H1 (cell line): Measurements from ENCODE around the gene TBCE. TPM values are rescaled to one million over a fixed set of nuclear protein-coding genes. Genes with fewer than 3 reads are reported as not detected.

ENCODE experiments used
- polyA plus RNA-seq, 7 experiments: library from polyadenylated mRNA; depleted of rRNA in 3 of 7; stranded (reverse) in 5 of 7; unstranded in 2 of 7; fragments of >200 nt in 5 of 7; fragments of 200-250 nt in 2 of 7; gene quantifications; 1 replicate in 5 of 7; 2 replicates in 1 of 7; 4 replicates in 1 of 7; pipeline versions ENCODE4 v1.2.1 to v1.2.3, GENCODE V29; 2011 to 2013; ENCODE audit warnings: missing spikeins in 2 of 7, mixed read lengths in 2 of 7
- total RNA-seq: library from RNA; stranded (reverse); fragmentation: NEBNext Ultra II Directional; extraction: Animal tissue kit (Norgen Biotek cat#: 25700); gene quantifications from 2 replicates; pipeline ENCODE4 v1.2.1, GENCODE V29; 2021
- TF ChIP-seq, protein P1 (sequence below): fragments of 300-600 bp; sonication (generic); IDR thresholded peaks from 2 replicates; pipeline ENCODE4 v1.7.1; 2012; ENCODE audit warnings: low read length, moderate library complexity, mild to moderate bottlenecking, inconsistent platforms; ENCODE audit not compliant: insufficient replicate concordance

The TBCE gene
- total and polyA plus RNA-seq, 2 of the 8 experiments (the other 6 are each of a cell fraction or from before 2014, with no cell fraction given), result 22.7 to 42.9 TPM

DNA sequence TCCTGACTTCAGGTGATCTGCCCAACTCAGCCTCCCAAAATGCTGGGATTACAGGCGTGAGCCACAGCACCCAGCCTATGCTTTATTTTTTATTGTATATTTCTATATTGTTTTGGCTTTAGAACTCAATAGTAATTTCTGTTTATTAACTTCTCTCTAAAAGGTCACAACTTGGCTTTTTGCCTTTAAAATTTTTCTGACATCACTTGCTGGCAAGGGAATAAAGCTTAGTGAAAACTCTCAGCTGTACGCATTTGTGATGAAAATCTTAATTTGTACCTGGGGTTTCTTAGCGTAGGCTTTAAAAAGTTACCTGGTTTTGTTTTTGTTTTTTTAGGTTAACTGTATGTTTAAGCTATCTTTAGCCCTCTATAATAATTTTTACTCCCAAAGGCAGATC lies 100.8 kb downstream of the TBCE start (continued):
- TF ChIP-seq, protein P1, sequence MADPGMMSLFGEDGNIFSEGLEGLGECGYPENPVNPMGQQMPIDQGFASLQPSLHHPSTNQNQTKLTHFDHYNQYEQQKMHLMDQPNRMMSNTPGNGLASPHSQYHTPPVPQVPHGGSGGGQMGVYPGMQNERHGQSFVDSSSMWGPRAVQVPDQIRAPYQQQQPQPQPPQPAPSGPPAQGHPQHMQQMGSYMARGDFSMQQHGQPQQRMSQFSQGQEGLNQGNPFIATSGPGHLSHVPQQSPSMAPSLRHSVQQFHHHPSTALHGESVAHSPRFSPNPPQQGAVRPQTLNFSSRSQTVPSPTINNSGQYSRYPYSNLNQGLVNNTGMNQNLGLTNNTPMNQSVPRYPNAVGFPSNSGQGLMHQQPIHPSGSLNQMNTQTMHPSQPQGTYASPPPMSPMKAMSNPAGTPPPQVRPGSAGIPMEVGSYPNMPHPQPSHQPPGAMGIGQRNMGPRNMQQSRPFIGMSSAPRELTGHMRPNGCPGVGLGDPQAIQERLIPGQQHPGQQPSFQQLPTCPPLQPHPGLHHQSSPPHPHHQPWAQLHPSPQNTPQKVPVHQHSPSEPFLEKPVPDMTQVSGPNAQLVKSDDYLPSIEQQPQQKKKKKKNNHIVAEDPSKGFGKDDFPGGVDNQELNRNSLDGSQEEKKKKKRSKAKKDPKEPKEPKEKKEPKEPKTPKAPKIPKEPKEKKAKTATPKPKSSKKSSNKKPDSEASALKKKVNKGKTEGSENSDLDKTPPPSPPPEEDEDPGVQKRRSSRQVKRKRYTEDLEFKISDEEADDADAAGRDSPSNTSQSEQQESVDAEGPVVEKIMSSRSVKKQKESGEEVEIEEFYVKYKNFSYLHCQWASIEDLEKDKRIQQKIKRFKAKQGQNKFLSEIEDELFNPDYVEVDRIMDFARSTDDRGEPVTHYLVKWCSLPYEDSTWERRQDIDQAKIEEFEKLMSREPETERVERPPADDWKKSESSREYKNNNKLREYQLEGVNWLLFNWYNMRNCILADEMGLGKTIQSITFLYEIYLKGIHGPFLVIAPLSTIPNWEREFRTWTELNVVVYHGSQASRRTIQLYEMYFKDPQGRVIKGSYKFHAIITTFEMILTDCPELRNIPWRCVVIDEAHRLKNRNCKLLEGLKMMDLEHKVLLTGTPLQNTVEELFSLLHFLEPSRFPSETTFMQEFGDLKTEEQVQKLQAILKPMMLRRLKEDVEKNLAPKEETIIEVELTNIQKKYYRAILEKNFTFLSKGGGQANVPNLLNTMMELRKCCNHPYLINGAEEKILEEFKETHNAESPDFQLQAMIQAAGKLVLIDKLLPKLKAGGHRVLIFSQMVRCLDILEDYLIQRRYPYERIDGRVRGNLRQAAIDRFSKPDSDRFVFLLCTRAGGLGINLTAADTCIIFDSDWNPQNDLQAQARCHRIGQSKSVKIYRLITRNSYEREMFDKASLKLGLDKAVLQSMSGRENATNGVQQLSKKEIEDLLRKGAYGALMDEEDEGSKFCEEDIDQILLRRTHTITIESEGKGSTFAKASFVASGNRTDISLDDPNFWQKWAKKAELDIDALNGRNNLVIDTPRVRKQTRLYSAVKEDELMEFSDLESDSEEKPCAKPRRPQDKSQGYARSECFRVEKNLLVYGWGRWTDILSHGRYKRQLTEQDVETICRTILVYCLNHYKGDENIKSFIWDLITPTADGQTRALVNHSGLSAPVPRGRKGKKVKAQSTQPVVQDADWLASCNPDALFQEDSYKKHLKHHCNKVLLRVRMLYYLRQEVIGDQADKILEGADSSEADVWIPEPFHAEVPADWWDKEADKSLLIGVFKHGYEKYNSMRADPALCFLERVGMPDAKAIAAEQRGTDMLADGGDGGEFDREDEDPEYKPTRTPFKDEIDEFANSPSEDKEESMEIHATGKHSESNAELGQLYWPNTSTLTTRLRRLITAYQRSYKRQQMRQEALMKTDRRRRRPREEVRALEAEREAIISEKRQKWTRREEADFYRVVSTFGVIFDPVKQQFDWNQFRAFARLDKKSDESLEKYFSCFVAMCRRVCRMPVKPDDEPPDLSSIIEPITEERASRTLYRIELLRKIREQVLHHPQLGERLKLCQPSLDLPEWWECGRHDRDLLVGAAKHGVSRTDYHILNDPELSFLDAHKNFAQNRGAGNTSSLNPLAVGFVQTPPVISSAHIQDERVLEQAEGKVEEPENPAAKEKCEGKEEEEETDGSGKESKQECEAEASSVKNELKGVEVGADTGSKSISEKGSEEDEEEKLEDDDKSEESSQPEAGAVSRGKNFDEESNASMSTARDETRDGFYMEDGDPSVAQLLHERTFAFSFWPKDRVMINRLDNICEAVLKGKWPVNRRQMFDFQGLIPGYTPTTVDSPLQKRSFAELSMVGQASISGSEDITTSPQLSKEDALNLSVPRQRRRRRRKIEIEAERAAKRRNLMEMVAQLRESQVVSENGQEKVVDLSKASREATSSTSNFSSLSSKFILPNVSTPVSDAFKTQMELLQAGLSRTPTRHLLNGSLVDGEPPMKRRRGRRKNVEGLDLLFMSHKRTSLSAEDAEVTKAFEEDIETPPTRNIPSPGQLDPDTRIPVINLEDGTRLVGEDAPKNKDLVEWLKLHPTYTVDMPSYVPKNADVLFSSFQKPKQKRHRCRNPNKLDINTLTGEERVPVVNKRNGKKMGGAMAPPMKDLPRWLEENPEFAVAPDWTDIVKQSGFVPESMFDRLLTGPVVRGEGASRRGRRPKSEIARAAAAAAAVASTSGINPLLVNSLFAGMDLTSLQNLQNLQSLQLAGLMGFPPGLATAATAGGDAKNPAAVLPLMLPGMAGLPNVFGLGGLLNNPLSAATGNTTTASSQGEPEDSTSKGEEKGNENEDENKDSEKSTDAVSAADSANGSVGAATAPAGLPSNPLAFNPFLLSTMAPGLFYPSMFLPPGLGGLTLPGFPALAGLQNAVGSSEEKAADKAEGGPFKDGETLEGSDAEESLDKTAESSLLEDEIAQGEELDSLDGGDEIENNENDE, result no peak
